CD14-positive monocyte (primary cell): ENCODE data around the gene RBFOX2. TPM values are rescaled to one million over a fixed set of nuclear protein-coding genes. Genes with fewer than 3 reads are reported as not detected.
A peak's percentile ranks its signal among the peaks of the same experiment; 100 is the strongest.
"Not testable (repeated sequence)": the region's sequence is repeated elsewhere in the genome, so short reads cannot be mapped to it uniquely, and the experiment has no call there.

Experiments
- DNase-seq, 3 donors: peaks; one replicate each; pipeline ENCODE4 v3.0.0-alpha.2; 2011 to 2022
- H2AFZ ChIP-seq: 2 replicates; pipeline ENCODE4 v1.6.0; 2012; ENCODE audit warnings: mild to moderate bottlenecking, low read depth, low read length, inconsistent platforms; ENCODE audit not compliant: insufficient read depth, poor library complexity, severe bottlenecking
- H3K27ac ChIP-seq, 2 donors: 1 replicate in 1 of 2; 2 replicates in 1 of 2; pipeline ENCODE4 v1.5.1; 2012 to 2013; ENCODE audit warnings: low read length in 2 of 2, control low read depth in 1 of 2, inconsistent platforms in 1 of 2, low read depth in 1 of 2, mild to moderate bottlenecking in 1 of 2
- H3K27me3 ChIP-seq, 2 donors: one replicate each; pipeline versions ENCODE4 v1.6.0 to v1.6.1; 2011 to 2013; ENCODE audit warnings: low read length in 2 of 2; ENCODE audit not compliant: control insufficient read depth in 2 of 2, insufficient read depth in 2 of 2
- H3K36me3 ChIP-seq, 2 donors: replicated peaks in 1 of 2; 1 replicate in 1 of 2; 2 replicates in 1 of 2; pipeline versions ENCODE4 v1.5.1 to v1.6.1; 2012 to 2013; ENCODE audit warnings: low read length in 2 of 2, control low read depth in 1 of 2, inconsistent platforms in 1 of 2, mild to moderate bottlenecking in 1 of 2; ENCODE audit not compliant: insufficient read depth in 2 of 2, control insufficient read depth in 1 of 2
- H3K4me1 ChIP-seq, 2 donors: 1 replicate in 1 of 2; 2 replicates in 1 of 2; pipeline versions ENCODE4 v1.5.1 to v1.6.1; 2012 to 2013; ENCODE audit warnings: low read length in 2 of 2, control low read depth in 1 of 2, inconsistent platforms in 1 of 2, mild to moderate bottlenecking in 1 of 2, moderate library complexity in 1 of 2; ENCODE audit not compliant: insufficient read depth in 2 of 2, control insufficient read depth in 1 of 2
- H3K4me2 ChIP-seq: replicated peaks from 2 replicates; pipeline ENCODE3; 2012; ENCODE audit warnings: low read length, moderate library complexity, mild to moderate bottlenecking; ENCODE audit not compliant: poor library complexity, severe bottlenecking; ENCODE audit errors: extremely low read depth
- H3K4me3 ChIP-seq, 3 experiments: fragments of 200-600 bp in 1 of 3; sonication (generic) in 1 of 3; replicated peaks in 1 of 3; 1 replicate in 2 of 3; 2 replicates in 1 of 3; pipeline ENCODE4 v1.5.1; 2011 to 2013; ENCODE audit warnings: low read length in 3 of 3, mild to moderate bottlenecking in 3 of 3, control low read depth in 2 of 3, low read depth in 2 of 3, inconsistent platforms in 1 of 3, moderate library complexity in 1 of 3
- H3K79me2 ChIP-seq: 2 replicates; pipeline ENCODE4 v1.6.0; 2012; ENCODE audit warnings: mild to moderate bottlenecking, control low read depth, inconsistent platforms, low read length, moderate library complexity; ENCODE audit not compliant: insufficient read depth
- H3K9ac ChIP-seq: 2 replicates; pipeline ENCODE4 v1.6.0; 2017; ENCODE audit warnings: low read length, mild to moderate bottlenecking; ENCODE audit not compliant: insufficient read depth, poor library complexity, severe bottlenecking
- H3K9me3 ChIP-seq, 2 donors: replicated peaks in 1 of 2; 1 replicate in 1 of 2; 2 replicates in 1 of 2; pipeline versions ENCODE4 v1.5.1 to v1.6.1; 2012 to 2013; ENCODE audit warnings: low read length in 2 of 2, control low read depth in 1 of 2; ENCODE audit not compliant: control insufficient read depth in 1 of 2, insufficient read depth in 1 of 2
- H4K20me1 ChIP-seq: 2 replicates; pipeline ENCODE4 v1.6.0; 2012; ENCODE audit warnings: mild to moderate bottlenecking, low read length, control low read depth, moderate library complexity; ENCODE audit not compliant: insufficient read depth
- H3K27ac Mint-ChIP-seq, 7 donors: one replicate each; pipeline ENCODE4 v1.8.0; 2020; ENCODE audit warnings: mild to moderate bottlenecking in 7 of 7, mixed read lengths in 7 of 7, moderate library complexity in 6 of 7, inconsistent platforms in 2 of 7
- H3K27me3 Mint-ChIP-seq, 3 donors: one replicate each; pipeline ENCODE4 v1.8.0; 2021 to 2022; ENCODE audit warnings: low read depth in 3 of 3, mild to moderate bottlenecking in 3 of 3, mixed read lengths in 3 of 3, moderate library complexity in 3 of 3, inconsistent platforms in 1 of 3
- H3K36me3 Mint-ChIP-seq, 2 donors: one replicate each; pipeline ENCODE4 v1.8.0; 2020; ENCODE audit warnings: mixed read lengths in 2 of 2, inconsistent platforms in 1 of 2, mild to moderate bottlenecking in 1 of 2
- H3K4me1 Mint-ChIP-seq: one replicate; pipeline ENCODE4 v1.8.0; 2020; ENCODE audit warnings: mild to moderate bottlenecking, mixed read lengths
- H3K4me3 Mint-ChIP-seq, 2 donors: one replicate each; pipeline ENCODE4 v1.8.0; 2020; ENCODE audit warnings: mild to moderate bottlenecking in 2 of 2, mixed read lengths in 2 of 2, moderate library complexity in 1 of 2
- H3K9me3 Mint-ChIP-seq, 7 donors: one replicate each; pipeline ENCODE4 v1.8.0; 2020 to 2022; ENCODE audit warnings: mixed read lengths in 7 of 7, mild to moderate bottlenecking in 6 of 7, moderate library complexity in 6 of 7, inconsistent platforms in 2 of 7
- WGBS: methylation state at CpG from one replicate; pipeline ENCODE4 v1.1.5; 2013; ENCODE audit warnings: missing lambda C conversion rate; ENCODE audit not compliant: insufficient coverage; 5-methylcytosine and 5-hydroxymethylcytosine counted together
- intact Hi-C, 2 donors: fragments of 100-400 bp; cut with micrococcal nuclease; formaldehyde crosslinking; loops; one replicate each; pipeline versions ENCODE4 v1.15.0 to v1.15.1; 2023
- polyA plus RNA-seq, 3 donors: library from polyadenylated mRNA; depleted of rRNA in 1 of 3; unstranded in 2 of 3; stranded (reverse) in 1 of 3; fragments of 300-500 nt in 2 of 3; fragments of >200 nt in 1 of 3; fragmentation: Illumina TruSeq in 2 of 3; gene quantifications; 1 replicate in 2 of 3; 2 replicates in 1 of 3; pipeline ENCODE4 v1.2.3, GENCODE V29; 2012 to 2021
- TF ChIP-seq, protein P1 (sequence below): fragments of 200-600 bp; IDR thresholded peaks from one replicate; pipeline ENCODE4 v1.8.0; 2022; ENCODE audit warnings: antibody characterized with exemption, mild to moderate bottlenecking

Gene RBFOX2
- polyA plus RNA-seq, 3 donors = not detected

DNA sequence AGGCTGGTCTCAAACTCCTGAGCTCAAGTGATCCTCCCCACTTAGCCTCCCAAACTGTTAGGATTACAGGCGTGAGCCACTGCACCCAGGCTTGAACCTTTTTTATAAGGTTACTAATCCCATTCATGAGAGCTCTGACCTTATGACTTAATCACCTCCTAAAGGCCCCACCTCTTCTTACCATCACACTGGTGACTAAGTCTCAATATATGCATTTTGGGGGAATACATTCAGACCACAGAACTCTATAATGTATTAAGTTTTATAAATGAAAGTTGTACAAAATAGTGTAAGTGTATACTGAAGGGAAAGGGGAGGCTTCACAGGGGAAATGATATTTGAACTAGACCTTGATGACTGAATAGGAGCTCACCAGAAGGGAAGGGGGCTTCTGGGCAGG, 28.4 kb upstream of the RBFOX2 start:
- peak overlapping the region in 1 of 7 donors; percentile 26 for H3K27ac Mint-ChIP-seq

GRCh38 chr22:36055376-36056295, 27.0 kb upstream of the RBFOX2 start:
- WGBS = 85% methylated on average over 8 of the region's 19 CpGs
- Histone ChIP-seq H3K79me2 (no peaks in the 10 kb centered on the region), H3K36me3 (no peaks in the 10 kb centered on the region), H3K27ac (no peak overlapping the region), H3K4me2 (no peak overlapping the region), H3K9ac (no peak overlapping the region), H2AFZ (no peak overlapping the region), H3K4me3 (no peak overlapping the region), H3K27me3 (no peaks in the 10 kb centered on the region), H3K4me1 (no peaks in the 10 kb centered on the region), H4K20me1 (no peaks in the 10 kb centered on the region), H3K9me3 (no peaks in the 10 kb centered on the region)
- Mint-ChIP-seq H3K27me3 (peaks cover 8 to 19% (median 13%) of the 10 kb centered on the region in 3 donors), H3K9me3 (peaks cover 0 to 4% (median 0%) of the 10 kb centered on the region in 7 donors), H3K36me3 (no peaks in the 10 kb centered on the region), H3K4me1 (no peaks in the 10 kb centered on the region), H3K27ac (peak overlapping the region in 1 of 7 donors; percentile 13), H3K4me3 (no peak overlapping the region)
- TF ChIP-seq, protein P1, sequence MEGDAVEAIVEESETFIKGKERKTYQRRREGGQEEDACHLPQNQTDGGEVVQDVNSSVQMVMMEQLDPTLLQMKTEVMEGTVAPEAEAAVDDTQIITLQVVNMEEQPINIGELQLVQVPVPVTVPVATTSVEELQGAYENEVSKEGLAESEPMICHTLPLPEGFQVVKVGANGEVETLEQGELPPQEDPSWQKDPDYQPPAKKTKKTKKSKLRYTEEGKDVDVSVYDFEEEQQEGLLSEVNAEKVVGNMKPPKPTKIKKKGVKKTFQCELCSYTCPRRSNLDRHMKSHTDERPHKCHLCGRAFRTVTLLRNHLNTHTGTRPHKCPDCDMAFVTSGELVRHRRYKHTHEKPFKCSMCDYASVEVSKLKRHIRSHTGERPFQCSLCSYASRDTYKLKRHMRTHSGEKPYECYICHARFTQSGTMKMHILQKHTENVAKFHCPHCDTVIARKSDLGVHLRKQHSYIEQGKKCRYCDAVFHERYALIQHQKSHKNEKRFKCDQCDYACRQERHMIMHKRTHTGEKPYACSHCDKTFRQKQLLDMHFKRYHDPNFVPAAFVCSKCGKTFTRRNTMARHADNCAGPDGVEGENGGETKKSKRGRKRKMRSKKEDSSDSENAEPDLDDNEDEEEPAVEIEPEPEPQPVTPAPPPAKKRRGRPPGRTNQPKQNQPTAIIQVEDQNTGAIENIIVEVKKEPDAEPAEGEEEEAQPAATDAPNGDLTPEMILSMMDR = no peak
- intact Hi-C loops = no loop called here
- no peak for DNase-seq

More for the DNA sequence above, 28.4 kb upstream of the RBFOX2 start:
- H3K4me1 Mint-ChIP-seq = no peaks in the 10 kb centered on the region
- no peaks in the 10 kb centered on the region for H3K36me3 Mint-ChIP-seq
- no peaks in the 10 kb centered on the region for H3K9me3 ChIP-seq
- H3K79me2 ChIP-seq = no peaks in the 10 kb centered on the region
- DNase-seq = no peak
- H2AFZ ChIP-seq = no peak overlapping the region
- TF ChIP-seq, protein P1 = no peak
- no CpG with 5 or more reads among the region's 1 CpG for WGBS
- H3K4me3 Mint-ChIP-seq = peak overlapping the region in 1 of 2 donors; percentile 2
- no peak overlapping the region for H3K4me3 ChIP-seq
- intact Hi-C loops = no loop called here
- H4K20me1 ChIP-seq = no peaks in the 10 kb centered on the region
- no peaks in the 10 kb centered on the region for H3K36me3 ChIP-seq
- peaks cover 0 to 4% (median 0%) of the 10 kb centered on the region in 7 donors for H3K9me3 Mint-ChIP-seq
- no peak overlapping the region for H3K27ac ChIP-seq
- H3K4me2 ChIP-seq = no peak overlapping the region
- peaks cover 6 to 19% (median 13%) of the 10 kb centered on the region in 3 donors for H3K27me3 Mint-ChIP-seq
- H3K4me1 ChIP-seq = no peaks in the 10 kb centered on the region
- H3K9ac ChIP-seq = no peak overlapping the region
- no peaks in the 10 kb centered on the region for H3K27me3 ChIP-seq

DNA sequence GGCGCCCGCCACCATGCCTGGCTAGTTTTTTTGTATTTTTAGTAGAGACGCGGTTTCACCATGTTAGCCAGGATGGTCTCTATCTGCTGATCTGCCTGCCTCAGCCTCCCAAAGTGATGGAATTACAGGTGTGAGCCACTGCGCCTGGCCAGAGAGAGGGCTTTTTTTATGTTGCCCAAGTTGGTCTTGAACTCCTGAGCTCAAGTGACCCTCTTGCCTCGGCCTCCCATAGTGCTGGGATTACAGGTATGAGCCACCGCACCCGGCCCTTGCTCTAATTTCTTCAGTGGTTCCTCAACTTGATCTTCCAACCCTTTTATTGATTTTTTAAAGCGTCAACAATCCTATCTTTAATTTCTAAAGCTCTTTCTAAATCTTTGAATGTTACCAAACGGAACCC, 25.8 kb upstream of the RBFOX2 start:
- H3K36me3 Mint-ChIP-seq, intact Hi-C loops, DNase-seq, H3K4me3 ChIP-seq, H3K9me3 ChIP-seq, H3K79me2 ChIP-seq, H3K4me2 ChIP-seq, H3K9me3 Mint-ChIP-seq, H3K27me3 ChIP-seq, H4K20me1 ChIP-seq, H2AFZ ChIP-seq, H3K27ac ChIP-seq, H3K27ac Mint-ChIP-seq, H3K4me1 Mint-ChIP-seq, H3K36me3 ChIP-seq, H3K9ac ChIP-seq, H3K4me1 ChIP-seq: not testable (repeated sequence)
- Mint-ChIP-seq H3K4me3 (peak overlapping the region in 1 of 2 donors; percentile 16), H3K27me3 (peaks cover 8 to 20% (median 13%) of the 10 kb centered on the region in 3 donors)
- 99% methylated on average over 8 of the region's 10 CpGs for WGBS
